K562 (cell line): ENCODE data around the gene ACOD1. TPM values are rescaled to one million over a fixed set of nuclear protein-coding genes. Genes with fewer than 3 reads are reported as not detected.

Experiments used
- ATAC-seq: fragments of 200-7000 bp; cut with Tn5 transposase; 3 replicates; pipeline ENCODE4 v1.9.1; 2020; ENCODE audit warnings: moderate library complexity
- BruUV-seq: library from RNA; stranded (reverse); fragments of 400-500 nt; replicated peaks from 2 replicates; lab custom pipeline; 2021; lab: Mats Ljungman, UMichigan
- CTCF ChIA-PET: fragments of 300-600 bp; formaldehyde crosslinking; extraction: SDS; loops from one replicate; lab custom pipeline; 2021; ENCODE audit warnings: low intra/inter-chr PET ratio; lab: Yijun Ruan, JAX
- POLR2A ChIA-PET: fragments of 300-600, 350-650 bp; sonication (Branson Sonifier 250); formaldehyde crosslinking; extraction: SDS; loops from one replicate; lab custom pipeline; 2021; ENCODE audit warnings: antibody characterized with exemption, inconsistent platforms; lab: Yijun Ruan, JAX
- DNase-seq, 4 experiments: peaks; one replicate each; pipeline versions ENCODE4 v3.0.0 to v3.0.0-alpha.2; 2011 to 2018; ENCODE audit warnings: low spot score in 3 of 4, mixed read lengths in 3 of 4; ENCODE audit errors: extremely low read depth in 1 of 4
- FAIRE-seq: peaks from 2 replicates; lab custom pipeline; 2011; peaks lifted over from hg19 to GRCh38; lab: Jason Lieb, UNC
- H2AFZ ChIP-seq: 2 replicates; pipeline ENCODE4 v1.6.0; 2011; ENCODE audit warnings: low read depth, low read length, control low read depth, inconsistent platforms
- H3K27ac ChIP-seq: fragments of 200-600 bp; 3 replicates; pipeline ENCODE4 v1.8.0; 2011; ENCODE audit warnings: low read depth, mild to moderate bottlenecking, control low read depth, inconsistent platforms, low read length, moderate library complexity, mixed read lengths; ENCODE audit errors: extremely low read depth
- H3K27me3 ChIP-seq, 2 experiments: fragments of 300-600 bp in 1 of 2; 2 replicates in 1 of 2; 3 replicates in 1 of 2; pipeline versions ENCODE4 v1.6.0 to v1.8.0; 2011; ENCODE audit warnings: inconsistent platforms in 2 of 2, low read length in 2 of 2, mild to moderate bottlenecking in 1 of 2, mixed read lengths in 1 of 2, moderate library complexity in 1 of 2; ENCODE audit not compliant: control insufficient read depth in 2 of 2, insufficient read depth in 2 of 2
- H3K36me3 ChIP-seq: fragments of 300-600 bp; 3 replicates; pipeline ENCODE4 v1.8.0; 2011; ENCODE audit warnings: mild to moderate bottlenecking, low read length, inconsistent platforms; ENCODE audit not compliant: control insufficient read depth, insufficient read depth
- H3K4me1 ChIP-seq, 2 experiments: fragments of 200-600 bp in 1 of 2; replicated peaks in 1 of 2; 2 replicates in 1 of 2; 3 replicates in 1 of 2; pipeline versions ENCODE4 v1.5.1 to v1.8.0; 2011; ENCODE audit warnings: inconsistent platforms in 2 of 2, low read length in 2 of 2, mild to moderate bottlenecking in 1 of 2, mixed read lengths in 1 of 2, moderate library complexity in 1 of 2; ENCODE audit not compliant: control insufficient read depth in 2 of 2, insufficient read depth in 2 of 2
- H3K4me2 ChIP-seq: 2 replicates; pipeline ENCODE4 v1.6.1; 2011; ENCODE audit warnings: low read length, control low read depth, inconsistent platforms, mixed read lengths; ENCODE audit not compliant: insufficient read depth
- H3K4me3 ChIP-seq: fragments of 200-600 bp; sonication (generic), shearing (Covaris generic); 2 replicates; pipeline ENCODE4 v1.5.1; 2016; ENCODE audit warnings: control low read depth, inconsistent platforms
- H3K79me2 ChIP-seq: fragments of 200-600 bp; 3 replicates; pipeline ENCODE4 v1.8.0; 2011; ENCODE audit warnings: low read length, inconsistent platforms; ENCODE audit not compliant: control insufficient read depth, insufficient read depth
- H3K9ac ChIP-seq, 2 experiments: 2 replicates each; pipeline versions ENCODE4 v1.6.0 to v1.6.1; 2011; ENCODE audit warnings: low read depth in 2 of 2, low read length in 2 of 2, control low read depth in 1 of 2, inconsistent platforms in 1 of 2, mild to moderate bottlenecking in 1 of 2, mixed read lengths in 1 of 2; ENCODE audit not compliant: insufficient read depth in 1 of 2
- H3K9me1 ChIP-seq: one replicate; pipeline ENCODE4 v1.6.0; 2011; ENCODE audit warnings: inconsistent platforms, mild to moderate bottlenecking, low read length, moderate library complexity; ENCODE audit not compliant: control insufficient read depth, insufficient read depth
- H3K9me3 ChIP-seq: replicated peaks from 2 replicates; pipeline ENCODE4 v1.5.1; 2011; ENCODE audit warnings: low read depth, low read length, inconsistent platforms; ENCODE audit not compliant: control insufficient read depth, insufficient read depth
- H4K20me1 ChIP-seq: replicated peaks from 2 replicates; pipeline ENCODE4 v1.6.1; 2011; ENCODE audit warnings: low read length, inconsistent platforms, mixed read lengths; ENCODE audit not compliant: control insufficient read depth, insufficient read depth
- CBFA2T3 ChIP-seq: fragments of 450-650 bp; IDR thresholded peaks from 2 replicates; pipeline ENCODE4 v1.6.1; 2017
- DMBX1 ChIP-seq: fragments of 250-450 bp; sonication (Bioruptor Pico); IDR thresholded peaks from 2 replicates; pipeline ENCODE4 v1.8.0; 2022; ENCODE audit warnings: inconsistent platforms, mild to moderate bottlenecking, moderate library complexity, borderline replicate concordance
- OTX1 ChIP-seq: fragments of 450-650 bp; formaldehyde crosslinking; IDR thresholded peaks from 2 replicates; pipeline ENCODE4 v1.4.0; 2022; ENCODE audit warnings: mild to moderate bottlenecking
- RAD21 ChIP-seq, 2 experiments: fragments of 250-450 bp in 1 of 2; fragments of 450-650 bp in 1 of 2; sonication (Bioruptor Pico) in 1 of 2; formaldehyde crosslinking in 1 of 2; IDR thresholded peaks in 1 of 2; conservative IDR thresholded peaks in 1 of 2; 2 replicates each; pipeline versions ENCODE4 v1.4.0 to v1.8.0; 2020 to 2022; ENCODE audit warnings: mild to moderate bottlenecking in 2 of 2, moderate library complexity in 1 of 2
- TCF7L2 ChIP-seq: fragments of 150-350 bp; IDR thresholded peaks from 2 replicates; pipeline ENCODE4 v1.6.1; 2016; ENCODE audit warnings: low read depth, mild to moderate bottlenecking, low read length, moderate library complexity
- ZBTB17 ChIP-seq: fragments of 450-650 bp; formaldehyde crosslinking; IDR thresholded peaks from 2 replicates; pipeline ENCODE4 v1.4.0; 2020; ENCODE audit warnings: mild to moderate bottlenecking
- ZNF589 ChIP-seq: fragments of 200-800 bp; sonication (Bioruptor generic); IDR thresholded peaks from 2 replicates; pipeline ENCODE4 v1.6.1; 2016; ENCODE audit warnings: low read depth, missing genetic modification characterization, missing compliant biosample characterization
- WGBS: fragments of 100-300 bp; shearing (Covaris generic); methylation state at CpG from one replicate; pipeline ENCODE4 v1.1.6; 2016; ENCODE audit warnings: low coverage, mixed read lengths; ENCODE audit not compliant: insufficient coverage; ENCODE audit errors: missing lambda C conversion rate; 5-methylcytosine and 5-hydroxymethylcytosine counted together
- in situ Hi-C: fragments of 300-500 bp; cut with MboI; formaldehyde crosslinking; loops from 4 replicates; pipeline ENCODE4 v1.15.0; 2018; ENCODE audit warnings: inconsistent platforms, mixed read lengths
- intact Hi-C: fragments of 100-400 bp; cut with micrococcal nuclease; formaldehyde crosslinking; loops from 2 replicates; pipeline ENCODE4 v1.14.2; 2022
- polyA plus RNA-seq, 8 experiments: library from polyadenylated mRNA; depleted of rRNA in 4 of 8; stranded (reverse) in 5 of 8; unstranded in 3 of 8; fragments of >200 nt; fragmentation: Nextera tagmentation in 2 of 8; fragmentation: Illumina TruSeq in 1 of 8; extraction: Ambion mirVana in 2 of 8; extraction: Trizol in 1 of 8; gene quantifications; 2 replicates each; pipeline versions ENCODE4 v1.2.1 to v1.2.3, GENCODE V29; 2011 to 2014; ENCODE audit warnings: inconsistent platforms in 1 of 8, missing spikeins in 1 of 8
- total RNA-seq, 7 experiments: library from RNA; depleted of rRNA in 6 of 7; stranded (reverse); fragments of >200 nt in 6 of 7; fragmentation: Illumina TruSeq in 2 of 7; extraction: Trizol in 2 of 7; gene quantifications; 2 replicates each; pipeline versions ENCODE4 v1.2.1 to v1.2.3, GENCODE V29; 2011 to 2021; ENCODE audit warnings: low replicate concordance in 1 of 7
- TF ChIP-seq, protein P1 (sequence below), 2 experiments: fragments of 450-650 bp; formaldehyde crosslinking in 1 of 2; IDR thresholded peaks; 2 replicates each; pipeline versions ENCODE4 v1.4.0 to v1.6.1; 2014 to 2020; ENCODE audit warnings: mild to moderate bottlenecking in 2 of 2, borderline replicate concordance in 1 of 2, low read depth in 1 of 2

ACOD1 gene
- total and polyA plus RNA-seq, 9 of the 15 experiments (the other 6 are each of a cell fraction or from before 2014, with no cell fraction given) = not detected

DNA sequence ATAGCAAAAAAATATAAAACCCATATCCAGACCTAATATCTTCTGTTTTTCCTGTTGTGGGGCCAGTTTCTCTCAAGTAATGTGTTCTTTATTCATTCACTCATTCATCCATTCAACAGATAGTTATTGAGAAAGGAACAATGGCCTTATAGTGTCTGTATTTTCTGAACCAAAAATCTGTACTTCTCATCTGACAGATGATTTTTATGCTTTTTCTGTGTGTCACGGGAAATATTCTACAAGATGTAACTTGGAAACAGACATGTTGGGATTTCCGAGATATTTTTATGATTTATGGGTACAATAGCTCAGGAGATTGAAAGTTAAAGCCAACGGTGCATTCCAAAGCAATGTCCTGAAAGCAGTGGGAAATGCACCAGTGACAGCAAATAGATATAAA lies 5.7 kb downstream of the ACOD1 start:
- ATAC-seq (no peak), FAIRE-seq (no peak)
- CTCF ChIA-PET = no interaction called here
- Histone ChIP-seq H3K9me1 (no peaks in the 10 kb centered on the region), H3K27me3 (peaks cover 0 to 4% of the 10 kb centered on the region in 2 experiments; a peak in 2 of 5 replicates), H3K36me3 (no peaks in the 10 kb centered on the region), H3K4me1 (no peaks in the 10 kb centered on the region), H3K27ac (no peak overlapping the region), H4K20me1 (no peaks in the 10 kb centered on the region), H3K9ac (no peak overlapping the region), H3K79me2 (no peaks in the 10 kb centered on the region), H3K4me3 (no peak overlapping the region), H2AFZ (no peak overlapping the region), H3K9me3 (no peaks in the 10 kb centered on the region)
- intact Hi-C loops (no loop called here), in situ Hi-C loops (no loop called here)
- POLR2A ChIA-PET = interaction anchor here (1.2 kb wide), 1 partner anchor 15 kb away, joined by 3 read pairs; no protein-coding TSS in a partner anchor
- WGBS = 0% methylated on average over 3 of the region's 3 CpGs
- BruUV-seq = no TSS peak
- TF ChIP-seq ZBTB17 (no peak), ZNF589 (CRISPR knock-in tag) (no peak), CBFA2T3 (no peak), RAD21 (CRISPR knock-in tag; conservative IDR thresholded peaks at IDR 0.05 in 1 of 2, IDR thresholded peaks at IDR 0.05 in 1 of 2) (no peak), DMBX1 (CRISPR knock-in tag) (no peak), TCF7L2 (no peak)
- TF ChIP-seq, all 486 proteins: peak for 0
- DNase-seq = no peak
- no peak overlapping the region for H3K4me2 ChIP-seq

GRCh38 chr13:76954538-76954937 lies 6.2 kb downstream of the ACOD1 start:
- ChIA-PET CTCF (no interaction called here), POLR2A (interaction anchor here (0.7 to 1.2 kb wide), 2 partner anchors 15 to 73 kb away, joined by 3 read pairs; no protein-coding TSS in a partner anchor)
- Histone ChIP-seq H3K9ac (no peak overlapping the region), H3K79me2 (no peaks in the 10 kb centered on the region), H3K9me3 (no peaks in the 10 kb centered on the region), H3K36me3 (no peaks in the 10 kb centered on the region), H3K9me1 (no peaks in the 10 kb centered on the region), H3K4me3 (no peak overlapping the region), H4K20me1 (no peaks in the 10 kb centered on the region), H3K27ac (no peak overlapping the region), H3K27me3 (peaks cover 0 to under 1% of the 10 kb centered on the region in 2 experiments; a peak in 2 of 5 replicates), H2AFZ (no peak overlapping the region), H3K4me1 (no peaks in the 10 kb centered on the region), H3K4me2 (no peak overlapping the region)
- WGBS = 0% methylated on average over 1 of the region's 6 CpGs
- DNase-seq (no peak), ATAC-seq (no peak), FAIRE-seq (no peak)
- in situ Hi-C loops (no loop called here), intact Hi-C loops (no loop called here)
- TF ChIP-seq, protein P1, sequence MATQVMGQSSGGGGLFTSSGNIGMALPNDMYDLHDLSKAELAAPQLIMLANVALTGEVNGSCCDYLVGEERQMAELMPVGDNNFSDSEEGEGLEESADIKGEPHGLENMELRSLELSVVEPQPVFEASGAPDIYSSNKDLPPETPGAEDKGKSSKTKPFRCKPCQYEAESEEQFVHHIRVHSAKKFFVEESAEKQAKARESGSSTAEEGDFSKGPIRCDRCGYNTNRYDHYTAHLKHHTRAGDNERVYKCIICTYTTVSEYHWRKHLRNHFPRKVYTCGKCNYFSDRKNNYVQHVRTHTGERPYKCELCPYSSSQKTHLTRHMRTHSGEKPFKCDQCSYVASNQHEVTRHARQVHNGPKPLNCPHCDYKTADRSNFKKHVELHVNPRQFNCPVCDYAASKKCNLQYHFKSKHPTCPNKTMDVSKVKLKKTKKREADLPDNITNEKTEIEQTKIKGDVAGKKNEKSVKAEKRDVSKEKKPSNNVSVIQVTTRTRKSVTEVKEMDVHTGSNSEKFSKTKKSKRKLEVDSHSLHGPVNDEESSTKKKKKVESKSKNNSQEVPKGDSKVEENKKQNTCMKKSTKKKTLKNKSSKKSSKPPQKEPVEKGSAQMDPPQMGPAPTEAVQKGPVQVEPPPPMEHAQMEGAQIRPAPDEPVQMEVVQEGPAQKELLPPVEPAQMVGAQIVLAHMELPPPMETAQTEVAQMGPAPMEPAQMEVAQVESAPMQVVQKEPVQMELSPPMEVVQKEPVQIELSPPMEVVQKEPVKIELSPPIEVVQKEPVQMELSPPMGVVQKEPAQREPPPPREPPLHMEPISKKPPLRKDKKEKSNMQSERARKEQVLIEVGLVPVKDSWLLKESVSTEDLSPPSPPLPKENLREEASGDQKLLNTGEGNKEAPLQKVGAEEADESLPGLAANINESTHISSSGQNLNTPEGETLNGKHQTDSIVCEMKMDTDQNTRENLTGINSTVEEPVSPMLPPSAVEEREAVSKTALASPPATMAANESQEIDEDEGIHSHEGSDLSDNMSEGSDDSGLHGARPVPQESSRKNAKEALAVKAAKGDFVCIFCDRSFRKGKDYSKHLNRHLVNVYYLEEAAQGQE (IDR thresholded peaks at IDR 0.05; ENCODE audit: borderline replicate concordance) = peak; percentile 70
- TF ChIP-seq, protein P1 (CRISPR knock-in tag; IDR thresholded peaks at IDR 0.05; ENCODE audit: low read depth) = no peak
- no peak for TF ChIP-seq OTX1
- no TSS peak for BruUV-seq
